Right renal pelvis (tissue), 4 donors: ENCODE measurements around the gene RET. TPM values are rescaled to one million over a fixed set of nuclear protein-coding genes. Genes with fewer than 3 reads are reported as not detected.

Experiments used
- DNase-seq, 4 donors: peaks; one replicate each; pipeline ENCODE4 v3.0.0-alpha.2; 2013; ENCODE audit warnings: low read depth in 4 of 4, low spot score in 3 of 4, missing footprints in 1 of 4
- polyA plus RNA-seq, 4 donors: library from polyadenylated mRNA; unstranded; fragments of 120-200 nt; gene quantifications; one replicate each; pipeline ENCODE4 v1.2.1, GENCODE V29; 2013; ENCODE audit not compliant: insufficient read length in 4 of 4

RET gene
- polyA plus RNA-seq, 4 donors, result 19.0 to 26.2 (median 25.9) TPM

DNA sequence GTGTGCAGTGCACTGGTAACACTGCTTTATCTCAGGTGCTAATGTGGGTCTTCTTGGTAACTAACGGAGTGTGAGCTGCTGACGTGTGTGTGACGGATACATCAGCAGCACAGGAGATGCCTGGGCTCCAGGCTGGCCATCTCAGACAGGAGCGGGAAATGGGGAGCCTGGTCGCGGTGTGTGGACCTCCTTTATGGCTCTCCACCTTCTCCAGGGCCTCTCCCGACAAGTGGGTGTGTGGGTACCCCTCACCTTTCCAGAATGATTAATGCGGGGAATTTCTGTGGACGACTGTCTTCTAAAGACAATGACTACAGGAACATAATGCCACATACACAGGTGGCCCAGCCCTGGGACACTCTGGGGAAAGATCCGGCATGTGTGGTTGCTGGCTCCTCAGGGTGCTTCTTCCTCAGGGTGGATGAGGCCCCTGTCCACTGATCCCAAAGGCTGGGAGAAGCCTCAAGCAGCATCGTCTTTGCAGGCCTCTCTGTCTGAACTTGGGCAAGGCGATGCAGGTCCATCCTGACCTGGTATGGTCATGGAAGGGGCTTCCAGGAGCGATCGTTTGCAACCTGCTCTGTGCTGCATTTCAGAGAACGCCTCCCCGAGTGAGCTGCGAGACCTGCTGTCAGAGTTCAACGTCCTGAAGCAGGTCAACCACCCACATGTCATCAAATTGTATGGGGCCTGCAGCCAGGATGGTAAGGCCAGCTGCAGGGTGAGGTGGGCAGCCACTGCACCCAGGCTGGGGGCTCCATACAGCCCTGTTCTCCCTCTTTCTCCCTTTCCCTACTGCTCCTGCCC is 41.1 kb downstream of the RET start:
- DNase-seq, result no peak

DNA sequence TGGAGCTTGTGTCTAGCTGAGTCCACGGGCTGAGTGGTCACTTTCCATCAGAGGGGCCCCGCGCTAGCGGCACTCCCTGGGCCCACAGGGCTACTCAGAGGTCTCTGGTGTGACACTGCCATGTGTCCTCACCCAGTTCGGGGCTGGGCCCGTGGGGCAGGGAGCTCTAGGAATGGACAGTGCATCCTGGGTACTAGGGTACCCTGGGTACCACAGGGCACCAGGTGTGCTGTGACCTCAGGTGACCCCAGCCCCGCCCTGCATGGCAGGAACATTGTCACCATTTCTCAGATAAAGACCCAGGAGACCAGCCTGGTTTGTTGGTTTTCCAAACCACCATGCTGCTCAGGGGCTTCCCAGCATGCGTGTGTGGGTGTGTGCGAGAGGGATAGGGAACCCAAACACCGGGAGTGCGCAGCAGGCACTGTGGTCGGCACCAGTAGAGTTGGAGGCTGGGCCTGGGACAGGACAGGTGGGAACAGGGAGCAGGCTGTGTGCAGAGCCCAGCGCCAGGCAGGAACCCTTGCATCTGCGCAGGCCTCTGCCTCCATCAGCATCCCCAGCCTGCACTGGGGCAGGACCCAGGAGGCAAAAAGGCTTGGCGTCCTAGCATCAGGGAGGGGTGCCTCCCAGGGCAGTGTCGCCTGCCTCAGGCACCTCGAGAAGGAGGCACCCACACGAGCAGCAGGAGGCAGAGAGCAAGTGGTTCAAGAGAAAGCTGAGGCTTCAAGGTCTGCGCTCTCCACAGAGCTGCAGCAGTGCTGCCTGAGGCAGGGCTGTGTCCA is 42.0 kb downstream of the RET start:
- no peak for DNase-seq

DNA sequence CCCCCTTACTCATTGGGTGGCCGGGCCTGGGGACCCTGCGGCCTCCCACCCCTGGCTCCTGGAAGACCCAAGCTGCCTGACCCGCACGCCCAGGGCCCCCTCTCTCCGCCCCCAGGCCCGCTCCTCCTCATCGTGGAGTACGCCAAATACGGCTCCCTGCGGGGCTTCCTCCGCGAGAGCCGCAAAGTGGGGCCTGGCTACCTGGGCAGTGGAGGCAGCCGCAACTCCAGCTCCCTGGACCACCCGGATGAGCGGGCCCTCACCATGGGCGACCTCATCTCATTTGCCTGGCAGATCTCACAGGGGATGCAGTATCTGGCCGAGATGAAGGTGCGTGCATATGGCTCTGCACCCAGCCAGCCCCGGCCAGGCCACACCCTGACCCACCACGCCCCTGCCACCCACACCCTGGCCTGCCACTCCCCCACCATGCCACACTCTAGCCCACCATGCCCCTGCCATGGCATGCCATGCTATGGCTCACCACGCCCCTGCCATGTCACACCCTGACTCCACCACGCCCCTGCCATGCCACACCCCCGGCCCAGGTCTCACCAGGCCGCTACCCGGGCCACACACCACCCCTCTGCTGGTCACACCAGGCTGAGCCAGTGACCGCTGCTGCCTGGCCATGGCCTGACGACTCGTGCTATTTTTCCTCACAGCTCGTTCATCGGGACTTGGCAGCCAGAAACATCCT is 42.7 kb downstream of the RET start:
- DNase-seq, result no peak

DNA sequence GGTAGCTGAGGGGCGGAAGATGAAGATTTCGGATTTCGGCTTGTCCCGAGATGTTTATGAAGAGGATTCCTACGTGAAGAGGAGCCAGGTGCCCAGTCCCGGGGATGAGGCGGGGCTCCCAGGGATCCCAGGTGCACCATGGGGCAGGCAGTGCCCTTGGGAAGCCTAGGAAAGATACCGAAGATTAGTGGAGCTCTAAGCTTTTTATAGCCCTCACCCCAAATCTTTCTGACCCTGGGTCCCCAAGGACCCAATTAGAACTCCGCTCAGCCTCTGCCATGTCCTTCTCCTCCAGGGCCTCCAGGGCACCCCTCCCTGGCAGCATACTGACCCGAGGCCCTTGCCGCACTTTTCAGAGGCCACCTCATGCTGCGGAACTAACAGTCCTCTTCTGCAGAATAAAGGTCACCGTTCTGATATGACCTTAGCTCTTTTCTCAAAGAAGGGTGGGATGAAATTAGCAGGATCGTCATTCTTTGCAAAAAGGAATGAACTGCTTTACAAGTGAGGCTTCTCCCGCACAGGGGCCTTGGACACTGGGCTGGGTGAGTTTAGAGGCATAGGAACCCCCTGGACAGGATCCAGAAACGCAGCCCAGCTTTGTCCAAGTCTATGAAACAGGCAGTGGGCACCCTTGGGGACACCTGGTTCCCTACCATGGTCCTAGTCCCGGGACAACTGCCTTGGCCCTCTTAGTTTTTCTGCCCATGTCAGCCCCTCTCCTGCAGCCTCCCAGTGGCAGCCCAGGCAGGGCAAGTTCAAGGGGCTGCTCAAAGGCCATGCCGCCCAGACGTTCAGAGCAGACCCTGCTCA is 43.5 kb downstream of the RET start:
- no peak for DNase-seq

DNA sequence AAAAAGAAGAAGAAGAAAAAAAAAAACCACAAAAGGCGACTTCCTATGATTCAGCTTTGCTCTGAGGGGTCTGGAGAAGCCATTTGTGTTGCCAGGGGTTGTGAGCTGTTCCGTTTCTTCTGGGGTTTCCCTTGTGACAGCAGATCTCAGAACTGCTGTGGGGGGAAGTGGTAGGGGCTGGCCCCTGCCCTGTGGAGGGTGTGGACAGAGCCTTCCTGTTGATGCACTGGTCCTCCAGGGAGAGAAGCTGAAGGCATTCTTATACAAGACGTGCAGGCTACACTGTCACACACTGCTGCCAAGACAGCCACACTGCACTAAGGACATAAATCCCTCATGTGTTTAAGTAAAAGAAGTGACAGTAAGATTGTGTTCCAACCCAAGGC is 44.1 kb downstream of the RET start:
- no peak for DNase-seq

DNA sequence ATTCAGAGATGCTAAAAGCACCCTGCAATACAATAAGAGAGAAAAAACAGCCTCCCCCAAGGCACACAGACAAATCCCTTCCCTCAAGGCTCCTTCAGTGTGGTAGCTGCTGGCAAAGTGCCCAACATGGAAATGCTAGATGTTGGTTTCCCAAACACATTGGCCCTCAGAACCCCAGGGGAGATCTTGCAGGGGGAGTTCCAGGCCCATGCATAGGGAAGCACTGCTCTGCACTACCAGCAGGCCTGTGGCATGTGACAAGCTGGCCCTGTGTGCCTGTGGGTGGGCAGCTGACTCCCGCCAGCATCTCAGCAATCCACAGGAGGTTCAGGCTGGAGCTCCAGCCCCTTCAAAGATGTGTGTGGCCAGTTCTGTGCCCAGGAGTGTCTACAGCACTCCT is 44.6 kb downstream of the RET start:
- no peak for DNase-seq

DNA sequence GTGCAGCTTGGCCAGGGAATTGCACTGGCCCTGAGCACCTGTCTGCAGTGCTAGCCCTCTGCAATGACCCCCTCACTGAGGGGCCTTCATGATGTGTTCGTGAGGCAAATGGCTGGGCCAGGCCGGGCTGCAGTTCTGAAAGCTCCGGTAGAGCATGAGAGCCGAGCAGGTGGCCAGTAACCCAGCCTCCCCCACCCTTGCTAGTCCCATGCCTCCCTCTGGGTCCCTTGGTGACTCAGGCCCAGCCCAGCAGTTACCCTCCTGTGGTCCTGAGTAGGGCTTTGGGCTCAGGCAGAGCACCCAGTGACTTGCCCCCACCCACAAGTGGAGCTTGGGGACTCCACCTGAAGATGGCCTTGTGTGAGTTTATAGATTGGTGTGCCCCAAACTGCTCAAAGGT is 45.2 kb downstream of the RET start:
- no peak for DNase-seq

DNA sequence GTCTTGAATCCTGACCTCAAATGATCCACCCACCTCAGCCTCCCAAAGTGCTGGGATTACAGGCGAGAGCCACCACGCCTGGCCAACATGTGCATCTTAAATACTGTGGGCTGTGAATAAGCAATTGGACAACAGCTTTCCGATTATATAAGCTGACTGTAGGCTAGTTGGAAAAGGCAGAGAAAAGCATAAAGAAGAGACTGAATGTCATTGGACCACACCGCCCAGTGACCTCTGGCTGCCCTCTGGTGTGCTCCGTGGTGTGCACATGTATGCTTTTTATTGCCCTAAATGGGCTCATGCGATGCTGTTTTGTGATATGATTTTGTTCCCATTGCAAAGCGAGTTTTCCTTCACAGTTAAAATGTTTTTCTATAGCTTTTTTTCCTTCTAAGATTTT is 46.0 kb downstream of the RET start:
- DNase-seq, result no peak

DNA sequence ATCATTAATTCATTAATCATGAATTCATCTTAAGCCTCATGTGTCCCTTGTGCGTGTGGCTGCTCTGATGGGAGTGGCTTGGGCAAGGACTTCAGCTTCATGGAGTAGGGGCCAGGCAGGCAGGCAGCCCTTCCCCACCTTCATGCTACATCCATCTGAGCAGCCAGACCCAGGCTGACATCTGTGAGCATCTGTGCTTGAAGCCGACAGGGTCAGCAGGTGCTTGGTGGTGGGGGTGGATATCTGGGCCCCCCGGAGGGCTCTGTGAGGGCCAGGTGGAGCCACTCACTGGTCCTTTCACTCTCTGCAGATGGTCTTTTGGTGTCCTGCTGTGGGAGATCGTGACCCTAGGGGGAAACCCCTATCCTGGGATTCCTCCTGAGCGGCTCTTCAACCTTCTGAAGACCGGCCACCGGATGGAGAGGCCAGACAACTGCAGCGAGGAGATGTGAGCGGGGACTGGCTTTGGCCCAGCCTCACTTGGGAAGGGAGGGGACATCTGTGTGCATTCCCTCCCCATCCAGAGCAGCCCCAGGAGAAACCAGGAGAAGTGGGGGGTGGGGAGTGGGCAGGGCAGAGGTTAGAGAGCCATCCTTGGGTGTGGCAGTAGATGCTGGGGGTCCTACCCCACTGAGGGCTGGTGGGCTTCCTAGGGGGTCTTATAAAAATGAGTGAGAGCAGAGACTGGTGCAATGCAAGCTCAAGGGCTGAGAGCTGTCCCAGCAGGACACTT is 46.7 kb downstream of the RET start:
- no peak for DNase-seq

DNA sequence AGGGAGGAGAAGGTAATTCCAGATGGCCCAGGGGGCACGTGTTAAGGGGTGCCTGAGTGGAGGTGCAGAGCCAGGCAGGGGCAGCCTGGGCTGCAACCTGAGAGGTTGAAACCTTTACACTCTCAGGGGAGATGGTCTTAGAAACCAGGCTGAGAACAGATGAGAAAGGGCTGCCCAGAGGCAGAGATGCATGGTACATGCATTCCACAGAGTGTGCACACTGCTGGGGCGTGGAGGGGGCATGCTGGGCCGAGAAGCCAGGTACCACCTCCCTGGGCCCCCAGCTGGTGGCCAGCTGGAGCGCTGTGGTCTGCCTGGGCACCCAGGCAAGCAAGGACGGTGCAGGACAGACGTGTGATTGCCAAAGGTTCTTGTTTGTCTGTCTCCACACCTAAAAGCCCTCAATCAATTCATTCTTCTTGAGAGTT is 47.2 kb downstream of the RET start:
- no peak for DNase-seq

DNA sequence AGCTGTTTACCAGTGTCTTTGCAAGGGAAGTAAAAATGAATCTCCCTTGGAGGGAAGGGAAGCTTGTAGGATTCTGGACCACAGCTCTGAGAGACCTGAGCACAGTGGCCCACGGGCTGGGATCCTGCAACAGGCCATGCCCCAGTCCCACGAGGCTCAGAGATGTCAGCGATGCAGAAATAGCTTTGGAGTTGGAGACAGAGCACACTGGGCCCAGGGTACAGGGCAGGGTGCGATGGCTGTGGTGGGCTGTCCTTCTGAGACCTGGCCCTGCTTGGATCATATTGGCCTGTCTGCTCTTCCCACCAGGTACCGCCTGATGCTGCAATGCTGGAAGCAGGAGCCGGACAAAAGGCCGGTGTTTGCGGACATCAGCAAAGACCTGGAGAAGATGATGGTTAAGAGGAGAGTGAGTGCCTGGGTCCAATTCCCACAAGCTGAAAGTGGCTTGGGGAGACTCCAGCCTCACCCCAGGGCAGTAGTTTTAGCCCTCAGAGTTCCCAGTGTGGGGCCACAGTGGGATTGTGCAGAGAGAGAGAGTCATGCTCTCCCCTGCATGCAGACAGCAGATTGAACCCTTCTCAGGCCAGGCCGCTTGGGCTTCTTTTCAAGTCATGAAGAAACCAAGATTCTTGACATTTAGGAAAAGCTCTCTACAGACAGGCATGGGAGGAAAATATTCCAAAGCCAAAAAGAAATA is 47.9 kb downstream of the RET start:
- DNase-seq, result no peak

DNA sequence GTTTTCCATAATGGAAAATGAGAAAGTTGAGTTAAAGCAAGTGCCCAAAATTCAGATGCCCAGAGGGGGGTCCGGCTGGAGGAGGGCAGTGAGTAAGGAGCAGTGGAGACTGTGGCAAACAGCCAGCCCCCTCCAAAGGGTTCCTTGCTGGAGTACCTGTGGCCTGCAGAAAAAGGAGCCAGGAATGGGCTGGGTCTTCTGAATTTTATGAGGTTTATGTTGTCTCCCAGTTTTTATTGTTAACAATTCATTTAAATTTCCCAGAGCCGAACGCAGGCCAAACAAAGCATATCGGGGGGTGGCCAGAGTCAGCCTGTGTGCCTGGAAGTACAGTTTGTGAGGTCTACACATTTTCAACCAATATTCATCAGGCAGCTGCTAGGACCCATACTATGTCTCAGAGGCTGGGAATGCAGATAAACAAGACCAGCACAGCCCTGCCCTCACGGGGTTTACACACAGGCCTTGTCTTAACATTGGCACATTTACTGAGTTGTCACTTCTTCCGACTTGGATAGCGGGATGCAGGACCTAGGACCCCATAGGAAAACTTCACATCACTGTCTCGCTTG is 48.5 kb downstream of the RET start:
- no peak for DNase-seq

DNA sequence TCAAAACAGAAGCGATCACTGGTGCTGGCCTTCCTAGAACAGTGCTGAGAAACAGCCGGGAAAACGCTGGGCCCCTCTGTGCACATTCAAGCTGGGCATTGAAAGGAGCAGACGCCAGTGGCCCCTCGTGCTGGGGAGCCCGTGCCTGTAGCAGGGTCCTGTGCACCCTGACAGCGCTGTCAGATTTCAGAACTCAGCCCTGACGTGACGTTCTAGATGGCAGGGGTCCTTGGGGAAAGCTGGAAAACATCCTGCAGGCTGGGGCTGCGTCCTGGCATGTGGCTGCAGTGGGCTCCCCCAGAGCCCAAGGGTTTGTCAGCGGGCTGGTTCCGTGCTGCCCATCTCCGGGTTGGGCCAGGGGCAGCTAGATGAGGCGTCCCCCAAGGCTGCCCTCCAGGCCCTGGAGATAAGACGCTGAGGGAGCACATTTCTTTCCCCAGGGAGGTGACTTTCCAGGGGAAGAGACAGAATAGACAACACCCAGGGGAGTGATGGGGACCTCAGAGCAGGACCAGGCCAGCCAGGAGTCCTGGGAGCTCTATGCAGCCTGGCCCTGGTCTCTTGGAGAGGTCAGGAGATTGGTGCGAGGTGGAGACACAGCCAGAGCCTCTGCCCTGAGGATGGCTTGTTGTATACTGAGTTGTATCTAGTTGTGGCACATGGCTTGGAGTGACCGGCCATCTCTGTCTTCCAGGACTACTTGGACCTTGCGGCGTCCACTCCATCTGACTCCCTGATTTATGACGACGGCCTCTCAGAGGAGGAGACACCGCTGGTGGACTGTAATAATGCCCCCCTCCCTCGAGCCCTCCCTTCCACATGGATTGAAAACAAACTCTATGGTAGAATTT is 49.2 kb downstream of the RET start:
- no peak for DNase-seq

DNA sequence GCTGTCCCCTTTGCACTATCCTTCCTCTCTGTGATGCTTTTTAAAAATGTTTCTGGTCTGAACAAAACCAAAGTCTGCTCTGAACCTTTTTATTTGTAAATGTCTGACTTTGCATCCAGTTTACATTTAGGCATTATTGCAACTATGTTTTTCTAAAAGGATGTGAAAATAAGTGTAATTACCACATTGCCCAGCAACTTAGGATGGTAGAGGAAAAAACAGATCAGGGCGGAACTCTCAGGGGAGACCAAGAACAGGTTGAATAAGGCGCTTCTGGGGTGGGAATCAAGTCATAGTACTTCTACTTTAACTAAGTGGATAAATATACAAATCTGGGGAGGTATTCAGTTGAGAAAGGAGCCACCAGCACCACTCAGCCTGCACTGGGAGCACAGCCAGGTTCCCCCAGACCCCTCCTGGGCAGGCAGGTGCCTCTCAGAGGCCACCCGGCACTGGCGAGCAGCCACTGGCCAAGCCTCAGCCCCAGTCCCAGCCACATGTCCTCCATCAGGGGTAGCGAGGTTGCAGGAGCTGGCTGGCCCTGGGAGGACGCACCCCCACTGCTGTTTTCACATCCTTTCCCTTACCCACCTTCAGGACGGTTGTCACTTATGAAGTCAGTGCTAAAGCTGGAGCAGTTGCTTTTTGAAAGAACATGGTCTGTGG is 50.0 kb downstream of the RET start:
- no peak for DNase-seq

DNA sequence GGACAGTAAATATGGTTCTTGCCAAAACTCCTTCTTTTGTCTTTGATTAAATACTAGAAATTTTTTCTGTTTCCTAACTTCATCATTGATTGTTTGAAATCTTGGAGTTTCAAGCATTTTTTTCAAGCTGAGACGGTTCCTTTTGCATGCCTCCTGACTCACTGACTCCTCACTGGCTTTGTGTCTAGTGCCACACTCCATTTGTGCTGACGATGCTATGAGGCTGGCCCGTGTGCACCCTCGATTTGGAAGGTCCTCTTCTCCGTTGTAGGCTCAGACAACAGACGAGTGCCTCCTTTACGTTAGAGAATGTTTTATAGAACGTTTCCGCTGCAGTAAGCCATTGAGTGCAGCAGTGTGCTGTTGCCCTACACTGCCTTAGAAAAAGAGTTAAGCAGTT is 50.6 kb downstream of the RET start:
- DNase-seq, result no peak

DNA sequence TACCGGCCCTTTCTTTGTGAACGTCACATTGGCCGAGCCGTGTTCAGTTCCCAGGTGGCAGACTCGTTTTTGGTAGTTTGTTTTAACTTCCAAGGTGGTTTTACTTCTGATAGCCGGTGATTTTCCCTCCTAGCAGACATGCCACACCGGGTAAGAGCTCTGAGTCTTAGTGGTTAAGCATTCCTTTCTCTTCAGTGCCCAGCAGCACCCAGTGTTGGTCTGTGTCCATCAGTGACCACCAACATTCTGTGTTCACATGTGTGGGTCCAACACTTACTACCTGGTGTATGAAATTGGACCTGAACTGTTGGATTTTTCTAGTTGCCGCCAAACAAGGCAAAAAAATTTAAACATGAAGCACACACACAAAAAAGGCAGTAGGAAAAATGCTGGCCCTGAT is 51.5 kb downstream of the RET start:
- no peak for DNase-seq

DNA sequence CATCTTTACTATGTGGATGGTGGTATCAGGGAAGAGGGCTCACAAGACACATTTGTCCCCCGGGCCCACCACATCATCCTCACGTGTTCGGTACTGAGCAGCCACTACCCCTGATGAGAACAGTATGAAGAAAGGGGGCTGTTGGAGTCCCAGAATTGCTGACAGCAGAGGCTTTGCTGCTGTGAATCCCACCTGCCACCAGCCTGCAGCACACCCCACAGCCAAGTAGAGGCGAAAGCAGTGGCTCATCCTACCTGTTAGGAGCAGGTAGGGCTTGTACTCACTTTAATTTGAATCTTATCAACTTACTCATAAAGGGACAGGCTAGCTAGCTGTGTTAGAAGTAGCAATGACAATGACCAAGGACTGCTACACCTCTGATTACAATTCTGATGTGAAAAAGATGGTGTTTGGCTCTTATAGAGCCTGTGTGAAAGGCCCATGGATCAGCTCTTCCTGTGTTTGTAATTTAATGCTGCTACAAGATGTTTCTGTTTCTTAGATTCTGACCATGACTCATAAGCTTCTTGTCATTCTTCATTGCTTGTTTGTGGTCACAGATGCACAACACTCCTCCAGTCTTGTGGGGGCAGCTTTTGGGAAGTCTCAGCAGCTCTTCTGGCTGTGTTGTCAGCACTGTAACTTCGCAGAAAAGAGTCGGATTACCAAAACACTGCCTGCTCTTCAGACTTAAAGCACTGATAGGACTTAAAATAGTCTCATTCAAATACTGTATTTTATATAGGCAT is 52.3 kb downstream of the RET start:
- no peak for DNase-seq
